Forelimb muscle (tissue), 1 donor: Measurements from ENCODE around the gene CUL4A. TPM values are rescaled to one million over a fixed set of nuclear protein-coding genes. Genes with fewer than 3 reads are reported as not detected.
A peak's percentile ranks its signal among the peaks of the same experiment; 100 is the strongest.
"Not testable (repeated sequence)": the region's sequence is repeated elsewhere in the genome, so short reads cannot be mapped to it uniquely, and the experiment has no call there.

Experiments
- DNase-seq: peaks from one replicate; pipeline ENCODE4 v3.0.0-alpha.2; 2013; ENCODE audit warnings: low read depth
- polyA plus RNA-seq: library from polyadenylated mRNA; unstranded; fragments of 120-200 nt; gene quantifications from one replicate; pipeline ENCODE4 v1.2.1, GENCODE V29; 2013; ENCODE audit not compliant: insufficient read length

CUL4A gene
- polyA plus RNA-seq, 1 donor: 67.8 TPM

DNA sequence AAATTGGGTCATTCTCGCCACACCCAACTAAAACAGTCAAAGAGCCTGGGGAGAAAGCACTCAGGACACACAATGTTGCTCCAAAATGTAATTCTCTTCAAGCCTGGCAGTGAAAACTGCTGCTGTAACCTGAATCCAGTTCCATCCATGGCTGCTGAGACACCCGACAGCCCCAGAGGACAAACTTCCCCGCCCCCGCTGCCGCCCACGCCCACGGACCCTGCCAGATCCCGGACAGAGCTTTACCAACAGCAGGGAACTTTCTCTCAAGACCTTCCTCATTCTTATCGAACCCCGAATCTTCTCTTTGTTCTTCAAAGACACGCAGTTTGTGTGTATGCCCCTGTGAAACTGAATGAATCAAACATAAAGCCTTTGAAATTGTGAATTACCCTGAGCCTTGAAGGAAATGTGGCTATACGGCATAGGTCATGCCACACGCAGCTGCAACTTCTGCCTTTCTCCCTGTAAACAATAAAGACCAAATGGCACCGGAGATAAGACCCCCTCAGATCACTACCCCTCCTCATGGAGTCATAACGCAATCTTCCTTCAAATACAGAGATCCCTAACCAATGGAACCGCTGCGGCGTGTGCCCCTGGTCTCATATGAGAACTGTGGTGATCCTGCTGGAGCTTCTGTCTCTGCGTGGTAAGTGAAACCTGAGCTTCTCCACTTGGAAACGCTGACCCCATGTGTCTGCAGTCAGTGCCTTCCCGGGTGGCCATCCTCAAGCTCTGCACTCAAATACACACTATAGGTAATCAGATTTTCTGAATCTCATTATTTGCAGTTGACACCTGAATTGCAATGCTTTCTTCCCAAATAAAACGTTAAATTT is 82.8 kb downstream of the CUL4A start:
- DNase-seq: no peak

- DNase-seq: no peak
Observed at GRCh38 chr13:113293686-113294085, 84.3 kb downstream of the CUL4A start.

- no peak for DNase-seq
Observed at GRCh38 chr13:113295776-113296175, 86.4 kb downstream of the CUL4A start.

GRCh38 chr13:113296823-113297369 is 87.5 kb downstream of the CUL4A start, which contains the start of gene LAMP1:
Gene LAMP1, plus strand, starts transcription at chr13:113297239. Its CDS starts 196 bp downstream, at chr13:113297435.
- peak; percentile 74 for DNase-seq

- DNase-seq: no peak
Observed at GRCh38 chr13:113297370-113298042, 88.1 kb downstream of the CUL4A start.

- no peak for DNase-seq
Observed at GRCh38 chr13:113298043-113298945, 88.9 kb downstream of the CUL4A start.

- no peak for DNase-seq
Observed at GRCh38 chr13:113299951-113300350, 90.5 kb downstream of the CUL4A start.

DNA sequence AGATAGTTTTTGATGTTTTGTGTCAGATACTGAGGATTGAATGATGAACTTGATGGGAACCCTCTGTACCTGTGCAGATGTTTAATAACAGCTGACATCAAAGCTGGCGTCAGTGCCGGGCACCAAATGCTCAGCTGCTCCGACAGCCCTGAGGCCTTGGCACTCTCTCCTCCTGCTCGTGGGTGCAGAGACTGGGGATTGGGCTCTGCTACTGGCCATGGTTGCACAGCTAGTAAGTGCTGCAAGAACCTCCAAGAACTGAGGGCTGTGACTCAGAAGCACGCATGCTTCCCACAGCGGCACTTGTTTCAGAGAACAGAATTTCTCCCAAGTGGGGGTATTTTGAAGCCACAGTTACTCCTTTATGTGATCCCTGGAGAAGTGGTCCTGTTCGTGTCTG is 93.6 kb downstream of the CUL4A start:
- DNase-seq: no peak

DNA sequence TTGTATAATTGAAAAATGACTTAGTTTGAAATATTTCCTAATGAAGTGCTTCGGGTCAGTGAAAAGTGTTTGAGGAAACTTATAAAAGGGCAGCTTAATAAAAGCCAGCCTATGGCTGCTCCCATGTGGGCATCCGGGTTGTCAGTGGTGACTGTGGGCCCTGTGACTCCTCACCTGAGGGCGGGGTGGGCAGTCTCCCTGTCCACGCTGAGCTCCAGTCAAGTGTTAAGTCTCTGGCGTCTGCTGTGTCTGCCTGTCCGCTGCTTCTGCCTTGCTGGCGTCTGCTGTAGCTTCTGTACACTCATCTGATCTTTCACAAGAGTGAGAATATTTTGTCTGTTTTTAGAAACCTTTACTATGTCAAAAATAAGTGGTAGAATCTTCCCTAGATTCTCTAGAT is 94.7 kb downstream of the CUL4A start:
- DNase-seq: no peak

DNA sequence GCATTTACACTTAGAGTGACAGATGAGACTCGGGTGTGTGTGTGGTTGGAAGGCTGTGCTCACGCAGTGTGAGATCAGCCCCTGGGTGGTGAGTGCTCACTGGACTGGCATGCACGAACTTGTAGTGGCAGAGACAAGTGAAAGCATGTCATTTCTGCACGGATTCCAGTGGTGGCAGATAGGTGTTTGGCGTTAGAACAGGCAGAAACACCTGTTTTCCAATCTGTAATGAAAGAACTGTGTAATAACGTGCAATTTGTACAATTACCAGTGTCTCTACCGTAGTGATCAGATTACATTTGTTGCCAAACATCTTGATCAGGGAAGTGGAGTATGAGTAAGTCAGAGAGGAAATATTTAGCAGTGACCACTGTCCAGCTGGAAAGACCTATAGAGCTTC is 95.8 kb downstream of the CUL4A start:
- no peak for DNase-seq

DNA sequence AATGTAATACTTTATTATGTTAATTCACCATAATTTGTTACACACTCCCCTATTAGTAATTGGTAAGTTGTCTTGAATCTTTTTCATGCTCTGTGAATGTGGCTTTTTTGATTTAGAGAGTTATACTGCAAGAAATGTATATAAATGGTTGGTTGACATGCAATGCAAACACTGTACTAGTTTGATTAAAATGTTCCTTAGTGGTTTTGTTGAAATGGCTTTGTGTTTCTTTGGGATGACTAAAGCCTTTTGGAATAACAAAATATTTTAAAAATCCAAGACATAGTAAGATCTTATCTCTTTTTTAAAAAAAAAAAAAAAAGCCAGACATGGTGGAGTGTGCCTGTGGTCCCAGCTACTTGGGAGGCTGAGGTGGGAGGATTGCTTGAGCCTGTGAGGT is 98.1 kb downstream of the CUL4A start:
- DNase-seq: no peak

DNA sequence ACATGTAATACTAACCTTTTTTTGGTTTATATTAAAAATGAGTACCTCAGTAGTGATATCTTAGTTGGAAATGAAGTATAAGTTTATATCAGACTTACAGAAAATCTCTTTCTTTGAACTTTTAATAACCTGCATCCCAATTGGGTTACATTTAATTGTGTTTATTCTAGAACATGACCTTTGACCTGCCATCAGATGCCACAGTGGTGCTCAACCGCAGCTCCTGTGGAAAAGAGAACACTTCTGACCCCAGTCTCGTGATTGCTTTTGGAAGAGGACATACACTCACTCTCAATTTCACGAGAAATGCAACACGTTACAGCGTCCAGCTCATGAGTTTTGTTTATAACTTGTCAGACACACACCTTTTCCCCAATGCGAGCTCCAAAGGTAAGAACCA is 100.1 kb downstream of the CUL4A start:
- no peak for DNase-seq

- not testable (repeated sequence) for DNase-seq
Observed at GRCh38 chr13:113314112-113314511, 104.7 kb downstream of the CUL4A start.

DNA sequence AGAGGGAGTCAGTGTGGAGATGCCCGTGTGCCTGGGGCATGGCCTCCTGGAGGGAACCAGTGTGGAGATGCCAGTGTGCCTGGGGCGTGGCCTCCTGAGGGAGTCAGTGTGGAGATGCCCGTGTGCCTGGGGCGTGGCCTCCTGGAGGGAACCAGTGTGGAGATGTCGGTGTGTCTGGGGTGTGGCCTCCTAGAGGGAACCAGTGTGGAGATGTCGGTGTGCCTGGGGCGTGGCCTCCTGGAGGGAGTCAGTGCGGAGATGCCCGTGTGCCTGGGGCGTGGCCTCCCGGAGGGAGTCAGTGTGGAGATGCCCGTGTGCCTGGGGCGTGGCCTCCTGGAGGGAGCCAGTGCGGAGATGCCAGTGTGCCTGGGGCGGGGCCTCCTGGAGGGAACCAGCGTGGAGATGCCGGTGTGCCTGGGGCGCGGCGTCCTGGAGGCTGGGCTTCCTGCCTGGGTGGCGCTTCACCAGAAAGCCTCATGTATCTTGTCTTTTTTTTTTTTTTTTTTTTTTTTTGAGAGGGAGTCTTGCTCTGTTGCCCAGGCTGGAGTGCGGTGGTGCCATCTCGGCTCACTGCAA is 105.6 kb downstream of the CUL4A start:
- not testable (repeated sequence) for DNase-seq

DNA sequence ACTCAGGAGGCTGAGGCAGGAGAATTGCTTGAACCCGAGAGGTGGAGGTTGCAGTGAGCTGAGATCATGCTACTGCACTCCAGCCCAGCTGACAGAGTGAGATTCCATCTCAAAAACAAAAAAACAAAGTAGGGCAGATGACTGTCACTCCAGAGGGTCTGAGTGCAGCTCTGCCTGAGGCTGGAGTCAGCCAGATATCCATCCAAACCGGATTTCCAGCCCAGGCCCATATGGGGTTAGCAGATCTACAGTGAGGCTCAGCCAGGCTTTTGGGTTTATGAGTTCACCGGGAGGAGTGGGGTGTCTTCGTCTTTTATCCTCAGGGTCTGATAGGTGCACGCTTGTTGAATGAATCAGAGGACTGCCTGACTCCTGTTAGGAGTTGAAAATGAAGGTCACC is 106.6 kb downstream of the CUL4A start:
- no peak for DNase-seq

Other genes with a start within 250 kb of the CUL4A start
- gene MCF2L, start 240.4 kb upstream of the CUL4A start, polyA plus RNA-seq: 22.5 TPM
- 1.5 TPM for gene F7, start 103.8 kb upstream of the CUL4A start, polyA plus RNA-seq
- gene F10, start 86.8 kb upstream of the CUL4A start, polyA plus RNA-seq: 16.9 TPM
- not detected for gene PROZ, start 51.0 kb upstream of the CUL4A start, polyA plus RNA-seq
- 39.9 TPM for gene PCID2, start 944 bp upstream of the CUL4A start, polyA plus RNA-seq
- gene LAMP1, start 87.6 kb downstream of the CUL4A start, polyA plus RNA-seq: 79.0 TPM
- 4.7 TPM for gene GRTP1, start 154.5 kb downstream of the CUL4A start, polyA plus RNA-seq
- gene ADPRHL1, start 243.9 kb downstream of the CUL4A start, polyA plus RNA-seq: 295 TPM